ENCODE data around the gene RYR3.

RYR3 gene

GRCh38 chr15:33608714-33609113 is 297.9 kb downstream of the RYR3 start:
- H3K9me3 ChIP-seq (replicated peaks in 1 of 11), result no peaks in the 10 kb centered on the region
- TF ChIP-seq Cebpa-rat (IDR thresholded peaks at IDR 0.05), result no peak
- H3K4me2 ChIP-seq, result no peak overlapping the region
- no peaks in the 10 kb centered on the region for H4K20me1 ChIP-seq
- no peaks in the 10 kb centered on the region for H3K27me3 ChIP-seq
- H3K4me1 ChIP-seq, result peaks cover 0 to 11% (median 8%) of the 10 kb centered on the region in 10 experiments; a peak in 14 of 20 replicates
- no peaks in the 10 kb centered on the region for H3K36me3 ChIP-seq
- H3K27ac ChIP-seq, result no peak overlapping the region
- H3K4me3 ChIP-seq, result no peak overlapping the region
- no peak overlapping the region for H3K9ac ChIP-seq

GRCh38 chr15:33612721-33613304 is 302.0 kb downstream of the RYR3 start:
- TF ChIP-seq Cebpa-rat (IDR thresholded peaks at IDR 0.05), result no peak

GRCh38 chr15:33616475-33616874 is 305.7 kb downstream of the RYR3 start:
- Histone ChIP-seq H3K4me1 (peaks cover 5 to 49% (median 26%) of the 10 kb centered on the region in 10 experiments; a peak in 18 of 20 replicates), H3K27ac (peak overlapping the region in 4 of 11 experiments; percentile 6 to 54 (median 38); a peak in 4 of 22 replicates), H4K20me1 (no peaks in the 10 kb centered on the region), H3K9me3 (replicated peaks in 1 of 11) (no peaks in the 10 kb centered on the region), H3K27me3 (no peaks in the 10 kb centered on the region), H3K9ac (no peak overlapping the region), H3K36me3 (no peaks in the 10 kb centered on the region), H3K4me3 (no peak overlapping the region), H3K4me2 (peak overlapping the region in 10 of 11 experiments; percentile 31 to 72 (median 56); a peak in 19 of 22 replicates)
- TF ChIP-seq Cebpa-rat (IDR thresholded peaks at IDR 0.05), result no peak

More at GRCh38 chr15:33612721-33613304, 302.0 kb downstream of the RYR3 start:
- Histone ChIP-seq H3K9me3 (replicated peaks in 1 of 11) (no peaks in the 10 kb centered on the region), H3K4me1 (peaks cover 5 to 41% (median 26%) of the 10 kb centered on the region in 10 experiments; a peak in 18 of 20 replicates), H3K9ac (no peak overlapping the region), H4K20me1 (no peaks in the 10 kb centered on the region), H3K4me3 (no peak overlapping the region), H3K36me3 (no peaks in the 10 kb centered on the region), H3K4me2 (peak overlapping the region in 6 of 11 experiments; percentile 23 to 63 (median 52); a peak in 10 of 22 replicates), H3K27ac (no peak overlapping the region), H3K27me3 (no peaks in the 10 kb centered on the region)

GRCh38 chr15:33618350-33618749 is 307.6 kb downstream of the RYR3 start:
- Histone ChIP-seq H3K27me3 (no peaks in the 10 kb centered on the region), H3K36me3 (no peaks in the 10 kb centered on the region), H4K20me1 (no peaks in the 10 kb centered on the region), H3K9ac (no peak overlapping the region), H3K27ac (no peak overlapping the region), H3K4me3 (no peak overlapping the region), H3K4me2 (0 out of 22 replicates have a peak overlapping the region, but pooled peaks of 1 of the 11 experiments have one; percentile 20), H3K9me3 (replicated peaks in 1 of 11) (peaks cover 0 to 7% (median 0%) of the 10 kb centered on the region in 11 experiments; a peak in 2 of 22 replicates), H3K4me1 (peaks cover 5 to 39% (median 19%) of the 10 kb centered on the region in 10 experiments; a peak in 18 of 20 replicates)
- no peak for TF ChIP-seq Cebpa-rat (IDR thresholded peaks at IDR 0.05)

GRCh38 chr15:33621141-33621540 is 310.4 kb downstream of the RYR3 start:
- H3K9me3 ChIP-seq (replicated peaks in 1 of 11), result peaks cover 6 to 19% (median 12%) of the 10 kb centered on the region in 11 experiments; a peak in 20 of 22 replicates
- H3K27me3 ChIP-seq, result no peaks in the 10 kb centered on the region
- H3K4me1 ChIP-seq, result peaks cover 5 to 24% (median 12%) of the 10 kb centered on the region in 10 experiments; a peak in 18 of 20 replicates
- H3K27ac ChIP-seq, result no peak overlapping the region
- no peaks in the 10 kb centered on the region for H3K36me3 ChIP-seq
- no peak for TF ChIP-seq Cebpa-rat (IDR thresholded peaks at IDR 0.05)
- no peak overlapping the region for H3K4me3 ChIP-seq
- H3K4me2 ChIP-seq, result no peak overlapping the region
- no peak overlapping the region for H3K9ac ChIP-seq
- no peaks in the 10 kb centered on the region for H4K20me1 ChIP-seq

- H3K27me3 ChIP-seq, result no peaks in the 10 kb centered on the region
- no peaks in the 10 kb centered on the region for H4K20me1 ChIP-seq
- H3K27ac ChIP-seq, result no peak overlapping the region
- peaks cover 20 to 35% (median 23%) of the 10 kb centered on the region in 11 experiments; a peak in 21 of 22 replicates for H3K9me3 ChIP-seq (replicated peaks in 1 of 11)
- H3K36me3 ChIP-seq, result 0 out of 22 replicates have a peak, but pooled peaks cover 0 to 4% (median 0%) of the 10 kb centered on the region in 11 experiments
- no peak overlapping the region for H3K9ac ChIP-seq
- no peak overlapping the region for H3K4me3 ChIP-seq
- H3K4me2 ChIP-seq, result no peak overlapping the region
- TF ChIP-seq Cebpa-rat (IDR thresholded peaks at IDR 0.05), result no peak
- peaks cover 0 to 6% (median 0%) of the 10 kb centered on the region in 10 experiments; a peak in 3 of 20 replicates for H3K4me1 ChIP-seq
Measured at GRCh38 chr15:33623010-33623409, 312.2 kb downstream of the RYR3 start.

- no peak for TF ChIP-seq Cebpa-rat (IDR thresholded peaks at IDR 0.05)
Measured at GRCh38 chr15:33624439-33624838, 313.7 kb downstream of the RYR3 start.

GRCh38 chr15:33629647-33630046 is 318.9 kb downstream of the RYR3 start:
- no peak for TF ChIP-seq Cebpa-rat (IDR thresholded peaks at IDR 0.05)
- H3K9ac ChIP-seq, result no peak overlapping the region
- 0 out of 22 replicates have a peak, but pooled peaks cover 0 to 4% (median 0%) of the 10 kb centered on the region in 11 experiments for H3K36me3 ChIP-seq
- no peaks in the 10 kb centered on the region for H3K27me3 ChIP-seq
- H3K4me2 ChIP-seq, result no peak overlapping the region
- H3K27ac ChIP-seq, result no peak overlapping the region
- no peaks in the 10 kb centered on the region for H4K20me1 ChIP-seq
- no peaks in the 10 kb centered on the region for H3K4me1 ChIP-seq
- H3K9me3 ChIP-seq (replicated peaks in 1 of 11), result peaks cover 20 to 31% (median 23%) of the 10 kb centered on the region in 11 experiments; a peak in 21 of 22 replicates
- H3K4me3 ChIP-seq, result no peak overlapping the region

More at GRCh38 chr15:33624439-33624838, 313.7 kb downstream of the RYR3 start:
- Histone ChIP-seq H3K27me3 (no peaks in the 10 kb centered on the region), H3K9me3 (replicated peaks in 1 of 11) (peaks cover 20 to 35% (median 23%) of the 10 kb centered on the region in 11 experiments; a peak in 21 of 22 replicates), H3K4me1 (no peaks in the 10 kb centered on the region), H3K36me3 (0 out of 22 replicates have a peak, but pooled peaks cover 0 to 4% (median 0%) of the 10 kb centered on the region in 11 experiments), H3K27ac (no peak overlapping the region), H3K4me2 (no peak overlapping the region), H4K20me1 (no peaks in the 10 kb centered on the region), H3K4me3 (no peak overlapping the region), H3K9ac (no peak overlapping the region)

GRCh38 chr15:33636234-33636633 is 325.5 kb downstream of the RYR3 start:
- Histone ChIP-seq H4K20me1 (no peaks in the 10 kb centered on the region), H3K4me2 (peak overlapping the region in 4 of 11 experiments; percentile 4 to 21 (median 13); a peak in 4 of 22 replicates), H3K27ac (no peak overlapping the region), H3K9me3 (replicated peaks in 1 of 11) (no peaks in the 10 kb centered on the region), H3K36me3 (no peaks in the 10 kb centered on the region), H3K4me1 (peaks cover 15 to 47% (median 24%) of the 10 kb centered on the region in 10 experiments), H3K27me3 (no peaks in the 10 kb centered on the region), H3K9ac (no peak overlapping the region), H3K4me3 (no peak overlapping the region)
- TF ChIP-seq Cebpa-rat (IDR thresholded peaks at IDR 0.05), result no peak
